DLD1 (cell line): ENCODE results near the gene SERPINB10.

Experiments
- in situ Hi-C: cut with HindIII; loops from 2 replicates; pipeline ENCODE4 v1.10.0; 2017; ENCODE audit warnings: low sequenced_read_pairs

SERPINB10 gene

DNA sequence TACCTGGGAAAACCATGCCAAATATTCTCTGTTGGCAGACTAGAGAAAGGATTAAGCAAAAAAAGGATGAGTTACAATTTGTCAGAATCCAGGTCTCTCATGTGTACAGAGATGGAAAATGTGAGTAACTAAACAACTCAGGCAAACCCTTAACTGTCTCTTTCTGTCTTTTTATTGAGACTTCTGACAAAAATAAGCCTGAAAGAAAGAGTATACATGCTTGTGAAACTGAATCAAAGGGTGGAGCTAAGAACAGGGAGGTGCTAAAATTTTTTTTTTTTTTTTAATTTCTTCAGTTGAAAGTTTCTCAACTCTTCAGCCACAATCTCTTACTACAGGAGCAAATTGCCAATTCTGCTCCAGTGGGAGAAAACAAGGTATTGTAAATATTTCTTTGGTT lies at the start of gene SERPINB10:
Gene SERPINB10, plus strand, starts transcription at position 295 of the 400 bp plus-strand sequence. CDS start 7,553 bp downstream, outside the sequence.
- in situ Hi-C loops = no loop called here

DNA sequence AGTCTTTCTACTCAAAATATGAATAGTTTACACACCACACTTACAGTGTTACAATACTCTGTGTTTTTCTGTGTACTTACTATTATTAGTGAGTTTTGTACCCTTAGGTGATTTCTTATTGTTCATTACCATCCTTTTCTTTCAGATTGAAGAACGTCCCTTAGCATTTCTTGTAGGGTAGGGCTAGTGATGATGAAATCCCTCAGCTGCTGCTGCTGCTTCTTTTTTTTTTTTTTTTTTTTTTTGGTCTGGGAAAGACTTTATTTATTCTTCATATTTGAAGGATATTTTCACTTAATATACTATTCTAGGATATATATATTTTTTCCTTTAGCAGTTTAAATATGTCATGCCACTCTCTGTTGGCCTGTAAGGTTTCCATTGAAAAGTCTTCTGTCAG lies 49.3 kb upstream of the SERPINB10 start:
- in situ Hi-C loops = no loop called here

- in situ Hi-C loops = no loop called here
These were observed 47.8 kb upstream of the SERPINB10 start for GRCh38 chr18:63859781-63860475.

GRCh38 chr18:63860531-63860930 lies 47.2 kb upstream of the SERPINB10 start:
- in situ Hi-C loops = no loop called here

DNA sequence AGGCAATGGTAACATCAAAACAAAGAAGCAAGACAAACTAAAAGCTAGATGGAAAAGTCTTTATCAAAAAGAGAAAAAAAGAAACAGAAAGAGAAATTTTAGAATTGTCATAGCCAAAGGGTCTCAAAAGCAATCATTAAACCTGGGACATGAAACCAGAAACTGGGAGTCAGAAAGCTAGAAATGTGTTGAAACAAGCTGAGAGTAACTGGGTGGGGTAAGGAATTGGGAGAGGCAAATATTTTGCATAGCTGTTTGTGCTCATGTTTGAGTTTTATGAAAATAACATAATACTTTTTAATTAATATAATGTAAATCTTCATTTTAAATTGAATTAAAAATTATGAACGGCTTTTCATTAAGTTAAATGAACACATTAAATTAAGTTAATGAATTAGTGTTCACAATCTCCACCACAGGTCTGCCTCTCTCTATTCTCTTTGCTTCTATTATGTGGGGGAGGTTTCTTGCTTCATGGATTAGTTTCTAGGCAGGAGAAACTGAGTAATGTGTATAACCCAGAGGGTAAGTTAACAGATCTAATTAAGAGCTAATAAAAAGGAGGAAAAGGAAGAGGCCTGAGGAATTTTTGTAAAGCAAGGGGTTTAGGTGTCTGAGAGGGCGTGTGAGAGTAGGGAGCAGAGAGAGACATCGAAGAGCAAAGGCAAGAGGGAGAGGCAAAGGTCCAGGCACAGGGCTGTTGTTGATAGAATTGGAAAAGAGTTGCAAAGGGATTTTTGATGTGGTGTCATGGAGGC lies 40.2 kb upstream of the SERPINB10 start:
- in situ Hi-C loops = no loop called here

- in situ Hi-C loops = no loop called here
These were observed 39.2 kb upstream of the SERPINB10 start for GRCh38 chr18:63868546-63868945.

- in situ Hi-C loops = no loop called here
These were observed 38.4 kb upstream of the SERPINB10 start for GRCh38 chr18:63869374-63869773.

GRCh38 chr18:63869851-63870250 lies 37.9 kb upstream of the SERPINB10 start:
- in situ Hi-C loops = no loop called here

DNA sequence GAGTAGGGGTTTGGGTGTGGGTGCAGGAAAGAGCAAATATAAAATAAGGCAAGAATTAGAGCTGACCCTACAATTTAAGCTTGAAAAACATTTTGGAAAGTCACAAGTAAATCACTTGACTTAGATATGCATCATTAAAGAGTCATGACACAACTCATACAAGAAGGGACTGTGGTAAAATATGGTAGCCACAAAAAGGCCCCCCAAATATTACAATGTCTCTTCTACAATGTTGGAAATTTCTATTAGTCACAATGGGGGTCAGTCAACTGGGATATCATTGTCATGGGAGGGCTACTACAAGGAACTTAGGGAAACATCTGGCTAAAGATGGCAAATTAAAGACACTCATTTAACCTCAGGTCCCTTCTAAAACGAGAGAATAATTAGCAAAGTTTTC lies 35.9 kb upstream of the SERPINB10 start:
- in situ Hi-C loops = no loop called here

- in situ Hi-C loops = no loop called here
These were observed 35.2 kb upstream of the SERPINB10 start for GRCh38 chr18:63872586-63872985.

DNA sequence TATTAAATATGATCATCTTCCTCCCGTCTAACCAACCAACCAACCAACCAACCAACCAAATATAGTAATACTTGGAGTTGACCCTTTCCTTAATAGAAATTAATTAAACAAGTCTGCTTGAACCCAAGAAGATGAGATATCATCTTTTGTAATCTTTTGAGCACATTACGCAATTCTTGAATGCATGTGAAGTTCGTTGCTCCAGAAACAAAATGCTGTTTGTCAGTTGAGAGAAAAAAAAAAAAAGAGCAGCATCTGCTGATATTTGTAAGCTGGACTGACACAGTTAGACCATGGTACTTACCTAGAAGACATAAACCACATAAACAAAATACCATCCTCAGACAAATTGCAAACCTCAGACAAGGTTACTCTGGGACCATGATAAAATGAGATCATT lies 29.4 kb upstream of the SERPINB10 start:
- in situ Hi-C loops = no loop called here

- in situ Hi-C loops = no loop called here
These were observed 28.8 kb upstream of the SERPINB10 start for GRCh38 chr18:63878925-63879324.

GRCh38 chr18:63879709-63880108 lies 28.0 kb upstream of the SERPINB10 start:
- in situ Hi-C loops = no loop called here

GRCh38 chr18:63881851-63882250 lies 25.9 kb upstream of the SERPINB10 start:
- in situ Hi-C loops = no loop called here

GRCh38 chr18:63882333-63883141 lies 25.2 kb upstream of the SERPINB10 start:
- in situ Hi-C loops = no loop called here

- in situ Hi-C loops = no loop called here
These were observed 24.1 kb upstream of the SERPINB10 start for GRCh38 chr18:63883617-63884016.

GRCh38 chr18:63887424-63887823 lies 20.3 kb upstream of the SERPINB10 start, which contains the start of gene SERPINB2:
Gene SERPINB2 (plus strand): TSS chr18:63887705. CDS start chr18:63891445, 3,740 bp downstream.
- in situ Hi-C loops = no loop called here

- in situ Hi-C loops = no loop called here
These were observed 19.1 kb upstream of the SERPINB10 start for GRCh38 chr18:63888470-63889190.

GRCh38 chr18:63889626-63890025 lies 18.1 kb upstream of the SERPINB10 start:
- in situ Hi-C loops = no loop called here

DNA sequence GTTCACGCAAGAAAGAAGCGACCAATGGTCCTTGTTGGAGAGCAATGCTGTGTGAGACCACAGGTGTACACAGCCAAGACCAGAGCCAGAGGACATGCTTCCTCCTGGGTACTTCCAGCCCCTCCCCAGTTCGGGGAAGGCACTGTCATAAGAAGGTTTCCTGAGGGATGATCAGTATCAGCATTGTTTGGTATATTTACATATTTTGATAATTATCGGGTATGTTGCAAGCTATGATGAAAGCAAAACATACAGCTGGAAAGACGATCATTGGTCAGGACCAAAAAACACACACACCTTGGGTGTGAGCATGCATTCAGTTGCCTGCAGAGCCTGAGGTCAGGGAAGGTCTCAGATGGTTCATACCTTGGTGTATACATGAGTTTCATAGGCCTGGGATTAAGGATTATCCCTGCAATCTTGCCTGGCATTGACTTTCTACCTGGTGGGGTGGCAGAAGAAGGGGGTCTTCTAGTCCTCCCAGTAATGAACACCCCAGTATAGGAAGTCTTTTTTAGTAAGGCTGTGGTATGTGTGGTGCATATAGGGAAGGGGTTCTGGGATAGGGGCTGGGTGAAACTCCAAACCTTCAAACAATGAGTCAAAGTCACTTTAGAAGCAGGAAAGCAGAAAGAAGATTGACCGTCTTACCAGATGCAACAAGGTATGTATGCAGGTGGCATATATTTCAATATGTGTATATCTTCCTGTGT lies 17.4 kb upstream of the SERPINB10 start:
- in situ Hi-C loops = no loop called here
